Occipital lobe (tissue), 2 donors: Measurements from ENCODE around the gene PCDHB3. TPM values are rescaled to one million over a fixed set of nuclear protein-coding genes. Genes with fewer than 3 reads are reported as not detected.
"Not testable (repeated sequence)": the region's sequence is repeated elsewhere in the genome, so short reads cannot be mapped to it uniquely, and the experiment has no call there.

Experiments
- DNase-seq: peaks from one replicate; lab custom pipeline; 2025; lab: John Stamatoyannopoulos, UW
- total RNA-seq: library from RNA; depleted of rRNA; stranded (reverse); fragments of >200 nt; gene quantifications from one replicate; pipeline ENCODE4 v1.2.3, GENCODE V29; 2014

The PCDHB3 gene
- total RNA-seq, 1 donor from 2014 or later = 10.3 TPM

DNA sequence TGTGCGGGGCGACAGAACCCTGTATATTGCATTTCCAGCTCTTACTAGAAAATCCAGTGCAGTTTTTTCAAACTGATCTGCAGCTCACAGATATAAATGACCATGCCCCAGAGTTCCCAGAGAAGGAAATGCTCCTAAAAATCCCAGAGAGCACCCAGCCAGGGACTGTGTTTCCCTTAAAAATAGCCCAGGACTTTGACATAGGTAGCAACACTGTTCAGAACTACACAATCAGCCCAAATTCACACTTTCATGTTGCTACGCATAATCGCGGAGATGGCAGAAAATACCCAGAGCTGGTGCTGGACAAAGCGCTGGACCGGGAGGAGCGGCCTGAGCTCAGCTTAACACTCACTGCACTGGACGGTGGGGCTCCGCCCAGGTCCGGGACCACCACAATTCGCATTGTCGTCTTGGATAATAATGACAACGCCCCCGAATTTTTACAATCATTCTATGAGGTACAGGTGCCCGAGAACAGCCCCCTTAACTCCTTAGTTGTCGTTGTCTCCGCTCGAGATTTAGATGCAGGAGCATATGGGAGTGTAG, 35.5 kb downstream of the PCDHB3 start:
- no peak for DNase-seq

GRCh38 chr5:141137346-141137745, 37.1 kb downstream of the PCDHB3 start:
- not testable (repeated sequence) for DNase-seq

DNA sequence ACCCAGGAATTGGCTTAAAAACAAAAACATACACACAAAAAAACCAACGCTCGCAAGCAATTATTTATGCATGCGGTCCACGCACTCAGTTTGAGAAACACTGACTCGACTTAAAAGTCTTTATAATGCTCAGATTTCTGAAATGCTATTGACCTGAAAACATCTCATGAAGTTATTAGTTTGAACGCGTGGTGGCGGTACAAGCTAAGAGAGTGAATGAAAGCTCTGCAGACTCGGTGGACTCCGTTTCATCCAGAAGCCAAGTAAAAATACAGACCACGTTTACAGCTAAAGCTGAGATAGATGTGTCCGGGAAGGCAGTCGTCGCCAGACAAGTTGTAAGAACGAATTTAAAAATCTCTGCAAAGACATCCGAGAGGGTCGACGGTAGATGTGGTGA, 49.5 kb downstream of the PCDHB3 start, which contains the start of gene PCDHB6:
TSS of gene PCDHB6 (plus strand) at position 246 of the 400 bp plus-strand sequence. CDS start 201 bp downstream, outside the sequence.
- DNase-seq = no peak

DNA sequence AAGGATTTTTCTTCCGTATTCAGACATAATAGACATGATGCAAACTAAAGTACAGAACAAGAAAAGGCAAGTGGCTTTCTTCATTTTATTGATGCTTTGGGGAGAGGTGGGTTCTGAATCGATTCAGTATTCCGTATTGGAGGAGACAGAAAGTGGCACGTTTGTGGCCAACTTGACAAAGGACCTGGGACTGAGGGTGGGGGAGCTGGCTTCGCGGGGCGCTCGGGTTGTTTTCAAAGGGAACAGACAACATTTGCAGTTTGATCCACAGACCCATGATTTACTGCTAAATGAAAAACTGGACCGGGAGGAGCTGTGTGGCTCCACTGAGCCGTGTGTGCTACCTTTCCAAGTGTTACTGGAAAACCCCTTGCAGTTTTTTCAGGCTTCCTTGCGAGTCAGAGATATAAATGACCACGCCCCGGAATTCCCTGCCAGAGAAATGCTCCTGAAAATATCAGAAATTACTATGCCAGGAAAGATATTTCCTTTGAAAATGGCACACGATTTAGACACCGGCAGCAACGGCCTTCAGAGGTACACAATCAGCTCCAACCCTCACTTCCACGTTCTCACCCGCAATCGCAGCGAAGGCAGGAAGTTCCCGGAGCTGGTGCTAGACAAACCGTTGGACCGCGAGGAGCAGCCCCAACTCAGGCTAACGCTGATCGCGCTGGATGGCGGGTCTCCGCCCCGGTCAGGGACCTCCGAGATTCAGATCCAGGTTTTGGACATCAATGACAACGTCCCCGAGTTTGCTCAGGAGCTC, 50.1 kb downstream of the PCDHB3 start:
- DNase-seq = no peak

GRCh38 chr5:141150993-141151325, 50.7 kb downstream of the PCDHB3 start:
- no peak for DNase-seq

GRCh38 chr5:141151632-141152031, 51.4 kb downstream of the PCDHB3 start:
- not testable (repeated sequence) for DNase-seq

- DNase-seq = not testable (repeated sequence)
Measured at GRCh38 chr5:141152096-141152495, 51.8 kb downstream of the PCDHB3 start.

Other genes starting within 250 kb of the PCDHB3 start
- gene PCDHA10, start 244.6 kb upstream of the PCDHB3 start, total RNA-seq = 20.3 TPM
- 38.8 TPM for gene PCDHA11, start 231.5 kb upstream of the PCDHB3 start, total RNA-seq
- gene PCDHA12, start 225.2 kb upstream of the PCDHB3 start, total RNA-seq = 19.8 TPM
- 20.9 TPM for gene PCDHA13, start 218.3 kb upstream of the PCDHB3 start, total RNA-seq
- gene PCDHAC1, start 174.2 kb upstream of the PCDHB3 start, total RNA-seq = 74.1 TPM
- 33.5 TPM for gene PCDHAC2, start 134.0 kb upstream of the PCDHB3 start, total RNA-seq
- gene PCDHB1, start 49.1 kb upstream of the PCDHB3 start, total RNA-seq = 0.31 TPM
- 14.2 TPM for gene PCDHB2, start 5.9 kb upstream of the PCDHB3 start, total RNA-seq
- 4.7 TPM for gene PCDHB4, start 21.3 kb downstream of the PCDHB3 start, total RNA-seq
- gene PCDHB5, start 34.7 kb downstream of the PCDHB3 start, total RNA-seq = 9.7 TPM
- 3.1 TPM for gene PCDHB6, start 49.6 kb downstream of the PCDHB3 start, total RNA-seq
- gene PCDHB7, start 72.2 kb downstream of the PCDHB3 start, total RNA-seq = 13.4 TPM
- gene PCDHB8, start 77.3 kb downstream of the PCDHB3 start, total RNA-seq = 8.6 TPM
- 4.5 TPM for gene PCDHB16, start 81.9 kb downstream of the PCDHB3 start, total RNA-seq
- 6.1 TPM for gene PCDHB9, start 86.7 kb downstream of the PCDHB3 start, total RNA-seq
- gene PCDHB10, start 91.9 kb downstream of the PCDHB3 start, total RNA-seq = 13.1 TPM
- 10.5 TPM for gene PCDHB11, start 99.2 kb downstream of the PCDHB3 start, total RNA-seq
- 14.8 TPM for gene PCDHB12, start 108.2 kb downstream of the PCDHB3 start, total RNA-seq
- gene PCDHB13, start 113.4 kb downstream of the PCDHB3 start, total RNA-seq = 9.2 TPM
- 13.4 TPM for gene PCDHB14, start 122.9 kb downstream of the PCDHB3 start, total RNA-seq
- 22.1 TPM for gene PCDHB15, start 144.9 kb downstream of the PCDHB3 start, total RNA-seq
- not detected for gene SLC25A2, start 203.6 kb downstream of the PCDHB3 start, total RNA-seq
- gene TAF7, start 220.3 kb downstream of the PCDHB3 start, total RNA-seq = 127 TPM
- 4.8 TPM for gene PCDHGA1, start 230.0 kb downstream of the PCDHB3 start, total RNA-seq
- gene PCDHGA2, start 238.3 kb downstream of the PCDHB3 start, total RNA-seq = 6.9 TPM
- 4.7 TPM for gene PCDHGA3, start 243.4 kb downstream of the PCDHB3 start, total RNA-seq
- 7.8 TPM for gene PCDHGB1, start 249.6 kb downstream of the PCDHB3 start, total RNA-seq